Duodenal mucosa (tissue), 2 donors: ENCODE data around the gene BASP1.

Experiments used
- H3K27ac ChIP-seq: one replicate; pipeline ENCODE4 v1.7.0; 2013; ENCODE audit warnings: low read depth, low read length
- H3K27me3 ChIP-seq, 2 donors: one replicate each; pipeline ENCODE4 v1.7.0; 2013; ENCODE audit warnings: low read length in 2 of 2, control low read depth in 1 of 2; ENCODE audit not compliant: insufficient read depth in 2 of 2, control insufficient read depth in 1 of 2
- H3K36me3 ChIP-seq, 2 donors: one replicate each; pipeline ENCODE4 v1.7.0; 2013; ENCODE audit warnings: low read length in 2 of 2, control low read depth in 1 of 2; ENCODE audit not compliant: insufficient read depth in 2 of 2, control insufficient read depth in 1 of 2
- H3K4me1 ChIP-seq, 2 donors: one replicate each; pipeline ENCODE4 v1.7.0; 2013; ENCODE audit warnings: low read length in 2 of 2, control low read depth in 1 of 2; ENCODE audit not compliant: insufficient read depth in 2 of 2, control insufficient read depth in 1 of 2
- H3K4me3 ChIP-seq, 2 donors: one replicate each; pipeline ENCODE4 v1.7.0; 2013; ENCODE audit warnings: low read length in 2 of 2, low read depth in 1 of 2
- H3K9ac ChIP-seq, 2 donors: one replicate each; pipeline ENCODE4 v1.7.0; 2013; ENCODE audit warnings: low read length in 2 of 2, low read depth in 1 of 2
- H3K9me3 ChIP-seq, 2 donors: one replicate each; pipeline ENCODE4 v1.7.0; 2013; ENCODE audit warnings: low read length in 2 of 2, control low read depth in 1 of 2; ENCODE audit not compliant: control insufficient read depth in 1 of 2

Gene BASP1

DNA sequence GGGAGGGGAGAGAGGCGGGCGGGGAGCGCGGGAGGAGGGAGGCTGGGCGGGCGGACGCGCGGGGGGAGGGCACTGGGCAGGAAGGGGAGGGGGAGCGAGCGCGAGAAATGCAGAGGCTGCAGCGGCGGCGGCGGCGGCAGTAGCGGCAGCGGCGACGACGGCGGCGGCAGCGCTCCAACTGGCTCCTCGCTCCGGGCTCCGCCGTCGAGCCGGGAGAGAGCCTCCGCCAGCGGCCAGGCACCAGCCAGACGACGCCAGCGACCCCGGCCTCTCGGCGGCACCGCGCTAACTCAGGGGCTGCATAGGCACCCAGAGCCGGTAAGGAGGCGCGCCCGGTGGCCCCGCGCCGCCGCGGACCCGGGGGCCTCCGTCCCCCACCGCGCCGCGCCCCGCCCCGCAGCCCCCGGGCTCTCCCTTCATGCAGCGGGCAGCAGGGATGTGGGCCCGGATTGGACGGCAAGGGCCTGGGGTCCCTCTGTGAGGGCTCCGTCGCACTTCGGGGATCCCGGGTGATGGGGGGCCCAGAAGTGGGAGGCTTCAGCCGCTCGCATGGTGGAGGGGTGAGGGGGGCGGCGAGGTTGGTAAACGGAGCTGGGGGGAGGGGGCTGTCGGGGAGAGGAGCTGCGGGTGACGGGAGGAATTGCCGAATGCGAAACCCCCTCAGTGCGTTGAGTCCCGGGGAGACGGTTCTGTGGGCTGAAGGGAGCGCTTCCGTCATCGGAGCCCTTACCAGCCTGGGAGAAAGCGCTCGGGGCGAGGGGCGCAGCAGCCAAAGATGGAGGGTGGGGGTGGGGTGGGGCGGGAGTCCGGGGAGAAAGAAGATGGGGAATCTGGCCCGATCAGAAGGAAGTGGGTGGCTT is at the start of gene BASP1:
BASP1 (plus strand) TSS at position 139 of the 860 bp plus-strand sequence. CDS start 57,586 bp downstream, outside the sequence.
- H3K27me3 ChIP-seq, result peaks cover 14 to 24% of the 10 kb centered on the region in 2 donors
- H3K4me3 ChIP-seq, result peak within 1 kb of the TSS; percentile 66 to 71
- peak within 1 kb of the TSS; percentile 25 to 50 for H3K9ac ChIP-seq
- H3K27ac ChIP-seq, result no peak within 1 kb of the TSS
- H3K36me3 ChIP-seq, result no peaks in the 10 kb centered on the region
- no peaks in the 10 kb centered on the region for H3K9me3 ChIP-seq
- peaks cover 6 to 7% of the 10 kb centered on the region in 2 donors for H3K4me1 ChIP-seq

GRCh38 chr5:17169507-17169906 is 47.9 kb upstream of the BASP1 start:
- Histone ChIP-seq H3K27ac (no peak overlapping the region), H3K4me1 (peaks cover 4% of the 10 kb centered on the region in 2 donors), H3K36me3 (no peaks in the 10 kb centered on the region), H3K9ac (no peak overlapping the region), H3K27me3 (no peaks in the 10 kb centered on the region), H3K4me3 (no peak overlapping the region), H3K9me3 (no peaks in the 10 kb centered on the region)

GRCh38 chr5:17172791-17173190 is 44.6 kb upstream of the BASP1 start:
- no peak overlapping the region for H3K4me3 ChIP-seq
- no peak overlapping the region for H3K27ac ChIP-seq
- H3K27me3 ChIP-seq, result no peaks in the 10 kb centered on the region
- H3K9me3 ChIP-seq, result no peaks in the 10 kb centered on the region
- H3K36me3 ChIP-seq, result no peaks in the 10 kb centered on the region
- H3K4me1 ChIP-seq, result peaks cover 4% of the 10 kb centered on the region in 2 donors
- no peak overlapping the region for H3K9ac ChIP-seq

DNA sequence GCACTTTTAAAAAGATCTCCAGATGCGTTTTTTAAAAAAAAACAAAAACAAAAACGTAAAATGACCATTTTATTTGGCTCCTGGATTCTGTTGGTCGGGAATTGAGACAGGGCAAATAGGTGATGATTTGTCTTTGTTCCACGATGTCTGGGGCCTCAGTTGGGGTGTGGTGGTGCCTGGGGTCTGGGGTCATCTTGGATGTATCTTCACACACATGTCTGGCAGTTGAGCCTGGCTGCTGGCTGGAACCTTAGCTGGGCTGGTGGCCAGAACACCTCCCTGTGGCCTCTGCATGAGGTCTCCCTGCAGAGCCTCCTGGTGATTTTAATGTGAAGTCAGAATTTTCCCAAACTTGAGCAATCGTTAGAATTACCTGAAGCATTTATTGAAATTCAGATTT is 42.5 kb upstream of the BASP1 start:
- no peak overlapping the region for H3K27ac ChIP-seq
- no peaks in the 10 kb centered on the region for H3K27me3 ChIP-seq
- peaks cover 0 to 4% of the 10 kb centered on the region in 2 donors for H3K4me1 ChIP-seq
- H3K4me3 ChIP-seq, result no peak overlapping the region
- H3K9ac ChIP-seq, result no peak overlapping the region
- no peaks in the 10 kb centered on the region for H3K9me3 ChIP-seq
- no peaks in the 10 kb centered on the region for H3K36me3 ChIP-seq

DNA sequence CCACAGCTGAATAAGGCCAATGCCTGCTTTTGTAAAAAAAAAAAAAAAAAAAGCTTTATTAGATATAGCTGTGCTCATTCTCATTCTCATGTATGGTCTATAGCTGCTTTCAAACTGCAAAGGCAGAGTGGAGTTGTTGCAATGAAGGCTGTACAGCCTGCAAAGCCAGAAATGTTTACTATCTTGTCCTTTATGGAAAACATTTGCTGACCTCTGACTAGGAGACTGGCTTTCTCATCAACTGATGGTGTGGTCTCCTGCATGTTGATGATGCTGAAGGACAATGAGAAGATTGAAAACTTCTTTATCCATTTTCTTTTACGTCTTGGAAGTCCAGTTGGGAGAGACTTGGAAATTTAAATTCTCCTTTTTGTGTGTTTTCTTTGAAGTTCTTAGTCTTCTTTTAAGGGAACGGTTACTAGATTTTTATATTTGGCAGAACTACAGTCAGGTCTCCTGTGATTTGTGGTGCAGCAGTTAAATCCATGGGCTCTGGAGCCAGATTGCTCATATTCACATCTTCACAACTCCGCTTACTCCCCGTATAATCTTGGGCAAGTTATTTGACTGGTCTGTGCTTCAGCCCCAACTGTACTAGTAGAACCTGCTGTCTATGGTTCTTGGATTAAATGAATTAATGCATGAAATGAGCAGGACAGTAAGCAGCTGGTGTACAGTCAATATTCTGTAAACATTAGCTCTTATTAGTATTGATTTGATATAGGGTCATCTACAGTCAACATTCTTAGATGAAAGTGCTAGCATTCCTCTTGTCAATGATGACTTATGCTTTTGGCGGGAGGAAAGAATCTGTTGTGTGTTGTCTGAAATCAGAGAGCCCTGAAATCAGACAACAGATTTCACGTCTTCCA is 39.7 kb upstream of the BASP1 start:
- Histone ChIP-seq H3K9me3 (no peaks in the 10 kb centered on the region), H3K27me3 (no peaks in the 10 kb centered on the region), H3K27ac (no peak overlapping the region), H3K36me3 (no peaks in the 10 kb centered on the region), H3K9ac (no peak overlapping the region), H3K4me3 (no peak overlapping the region), H3K4me1 (no peaks in the 10 kb centered on the region)

DNA sequence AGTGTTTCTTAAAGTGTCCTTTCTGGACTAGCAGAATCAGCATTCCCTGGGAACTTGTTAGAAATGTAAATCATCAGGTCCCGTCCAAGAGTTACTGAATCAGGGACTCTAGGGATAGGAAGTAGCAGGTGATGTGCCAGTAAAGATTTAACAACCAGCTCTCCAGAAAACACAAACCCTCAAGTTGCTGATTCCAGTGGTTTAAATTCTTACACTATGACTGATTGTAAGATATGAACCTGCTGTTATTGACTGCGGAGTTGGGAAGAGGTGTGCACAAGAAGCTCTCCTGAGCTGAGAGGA is 39.1 kb upstream of the BASP1 start:
- Histone ChIP-seq H3K27ac (no peak overlapping the region), H3K9me3 (no peaks in the 10 kb centered on the region), H3K36me3 (no peaks in the 10 kb centered on the region), H3K27me3 (no peaks in the 10 kb centered on the region), H3K4me1 (no peaks in the 10 kb centered on the region), H3K4me3 (no peak overlapping the region), H3K9ac (no peak overlapping the region)

GRCh38 chr5:17180330-17180843 is 37.0 kb upstream of the BASP1 start:
- no peak overlapping the region for H3K4me3 ChIP-seq
- H3K27me3 ChIP-seq, result no peaks in the 10 kb centered on the region
- no peaks in the 10 kb centered on the region for H3K9me3 ChIP-seq
- H3K9ac ChIP-seq, result no peak overlapping the region
- no peaks in the 10 kb centered on the region for H3K36me3 ChIP-seq
- no peaks in the 10 kb centered on the region for H3K4me1 ChIP-seq
- H3K27ac ChIP-seq, result no peak overlapping the region

- H3K9me3 ChIP-seq, result no peaks in the 10 kb centered on the region
- H3K27ac ChIP-seq, result no peak overlapping the region
- H3K27me3 ChIP-seq, result no peaks in the 10 kb centered on the region
- H3K9ac ChIP-seq, result no peak overlapping the region
- H3K4me1 ChIP-seq, result no peaks in the 10 kb centered on the region
- H3K4me3 ChIP-seq, result no peak overlapping the region
- no peaks in the 10 kb centered on the region for H3K36me3 ChIP-seq
These were observed 36.3 kb upstream of the BASP1 start for GRCh38 chr5:17180864-17181723.

- no peaks in the 10 kb centered on the region for H3K36me3 ChIP-seq
- no peaks in the 10 kb centered on the region for H3K27me3 ChIP-seq
- H3K9ac ChIP-seq, result no peak overlapping the region
- H3K27ac ChIP-seq, result no peak overlapping the region
- no peak overlapping the region for H3K4me3 ChIP-seq
- H3K4me1 ChIP-seq, result no peaks in the 10 kb centered on the region
- no peaks in the 10 kb centered on the region for H3K9me3 ChIP-seq
These were observed 34.9 kb upstream of the BASP1 start for GRCh38 chr5:17182494-17182893.
